ENCODE measurements around the gene CTPS2. TPM values are rescaled to one million over a fixed set of nuclear protein-coding genes. Genes with fewer than 3 reads are reported as not detected.
A peak's percentile ranks its signal among the peaks of the same experiment; 100 is the strongest.

CTPS2 gene
- total RNA-seq, 1 experiment from 2014 or later, result 25.0 TPM

- Histone ChIP-seq H3F3A (ENCODE audit: low read length, unreplicated experiment) (no peaks in the 10 kb centered on the region), H3K9me3 (ENCODE audit: low read length) (no peaks in the 10 kb centered on the region), H3K27me3 (ENCODE audit: low read length) (no peaks in the 10 kb centered on the region), H3K27ac (ENCODE audit: low read length) (peak overlapping the region; percentile 91), H3K4me1 (ENCODE audit: insufficient read depth, low read length) (peaks cover 40% of the 10 kb centered on the region), H2AFZ (ENCODE audit: low read length) (no peak overlapping the region), H3K79me2 (ENCODE audit: low read length) (no peaks in the 10 kb centered on the region), H4K20me1 (ENCODE audit: low read length) (no peaks in the 10 kb centered on the region), H3K4me2 (ENCODE audit: low read length) (peak overlapping the region; percentile 33; the same call in 1 of the 2 replicates), H3K9me2 (replicated peaks; ENCODE audit: low read length) (no peaks in the 10 kb centered on the region), H3K36me3 (ENCODE audit: low read depth, low read length) (peaks cover 15% of the 10 kb centered on the region), H3K4me3 (ENCODE audit: low read length) (no peak overlapping the region), H3K9ac (ENCODE audit: low read length) (peak overlapping the region; percentile 59)
- BruUV-seq (replicated peaks), result TSS peak; percentile 67
- ChIA-PET POLR2A (ENCODE audit: unreplicated experiment) (no interaction called here), CTCF (interaction anchor here (0.6 kb wide), 2 partner anchors 259 to 451 kb away, joined by 3 read pairs; no protein-coding TSS in a partner anchor)
- ATAC-seq, result no peak
- intact Hi-C loops (cut with micrococcal nuclease), result loop anchor here (5.0 to 10.0 kb wide), 2 partner anchors 67 to 115 kb away; no protein-coding TSS in a partner anchor
- no peak for TF ChIP-seq EZH2 (IDR thresholded peaks at IDR 0.05; ENCODE audit: low read length, unreplicated experiment)
- no peak for TF ChIP-seq EZH2phosphoT487 (IDR thresholded peaks at IDR 0.05; ENCODE audit: borderline replicate concordance, low read length)
- TF ChIP-seq CTCF (conservative IDR thresholded peaks at IDR 0.05; ENCODE audit: low read depth, low read length), result no peak
- DNase-seq, result no peak
Measured at GRCh38 chrX:16589826-16590225, 122.6 kb downstream of the CTPS2 start.

- peak overlapping the region; percentile 33; the same call in 1 of the 2 replicates for H3K4me2 ChIP-seq (ENCODE audit: low read length)
- H3K27ac ChIP-seq (ENCODE audit: low read length), result peak overlapping the region; percentile 91
- H3F3A ChIP-seq (ENCODE audit: low read length, unreplicated experiment), result no peaks in the 10 kb centered on the region
- no peaks in the 10 kb centered on the region for H3K27me3 ChIP-seq (ENCODE audit: low read length)
- H4K20me1 ChIP-seq (ENCODE audit: low read length), result no peaks in the 10 kb centered on the region
- TF ChIP-seq EZH2 (IDR thresholded peaks at IDR 0.05; ENCODE audit: low read length, unreplicated experiment) (no peak), EZH2phosphoT487 (IDR thresholded peaks at IDR 0.05; ENCODE audit: borderline replicate concordance, low read length) (no peak), CTCF (conservative IDR thresholded peaks at IDR 0.05; ENCODE audit: low read depth, low read length) (no peak)
- DNase-seq (peak; percentile 79), ATAC-seq (peak; percentile 83)
- no peak overlapping the region for H2AFZ ChIP-seq (ENCODE audit: low read length)
- no peaks in the 10 kb centered on the region for H3K9me3 ChIP-seq (ENCODE audit: low read length)
- H3K9me2 ChIP-seq (replicated peaks; ENCODE audit: low read length), result no peaks in the 10 kb centered on the region
- H3K36me3 ChIP-seq (ENCODE audit: low read depth, low read length), result peaks cover 15% of the 10 kb centered on the region
- ChIA-PET CTCF (interaction anchor here (0.6 kb wide), 2 partner anchors 258 to 450 kb away, joined by 3 read pairs; no protein-coding TSS in a partner anchor), POLR2A (ENCODE audit: unreplicated experiment) (no interaction called here)
- H3K4me3 ChIP-seq (ENCODE audit: low read length), result no peak overlapping the region
- BruUV-seq (replicated peaks), result no TSS peak
- intact Hi-C loops (cut with micrococcal nuclease), result loop anchor here (5.0 to 10.0 kb wide), 2 partner anchors 68 to 114 kb away; no protein-coding TSS in a partner anchor
- peak overlapping the region; percentile 59 for H3K9ac ChIP-seq (ENCODE audit: low read length)
- peaks cover 40% of the 10 kb centered on the region for H3K4me1 ChIP-seq (ENCODE audit: insufficient read depth, low read length)
- no peaks in the 10 kb centered on the region for H3K79me2 ChIP-seq (ENCODE audit: low read length)
Measured at GRCh38 chrX:16589211-16589610, 123.3 kb downstream of the CTPS2 start.

GRCh38 chrX:16588266-16588665 is 124.2 kb downstream of the CTPS2 start:
- TF ChIP-seq CTCF (conservative IDR thresholded peaks at IDR 0.05; ENCODE audit: low read depth, low read length) (no peak), EZH2phosphoT487 (IDR thresholded peaks at IDR 0.05; ENCODE audit: borderline replicate concordance, low read length) (no peak), EZH2 (IDR thresholded peaks at IDR 0.05; ENCODE audit: low read length, unreplicated experiment) (no peak)
- no peaks in the 10 kb centered on the region for H3K9me2 ChIP-seq (replicated peaks; ENCODE audit: low read length)
- BruUV-seq (replicated peaks), result no TSS peak
- no peaks in the 10 kb centered on the region for H3K9me3 ChIP-seq (ENCODE audit: low read length)
- intact Hi-C loops (cut with micrococcal nuclease), result loop anchor here (5.0 to 10.0 kb wide), 2 partner anchors 69 to 113 kb away; no protein-coding TSS in a partner anchor
- CTCF ChIA-PET, result no interaction called here
- H3K9ac ChIP-seq (ENCODE audit: low read length), result no peak overlapping the region
- ATAC-seq (no peak), DNase-seq (no peak)
- H3K79me2 ChIP-seq (ENCODE audit: low read length), result no peaks in the 10 kb centered on the region
- H3K4me1 ChIP-seq (ENCODE audit: insufficient read depth, low read length), result peaks cover 40% of the 10 kb centered on the region
- H3K27me3 ChIP-seq (ENCODE audit: low read length), result no peaks in the 10 kb centered on the region
- POLR2A ChIA-PET (ENCODE audit: unreplicated experiment), result no interaction called here
- no peaks in the 10 kb centered on the region for H4K20me1 ChIP-seq (ENCODE audit: low read length)
- no peak overlapping the region for H3K4me3 ChIP-seq (ENCODE audit: low read length)
- peak overlapping the region; percentile 91 for H3K27ac ChIP-seq (ENCODE audit: low read length)
- H3K4me2 ChIP-seq (ENCODE audit: low read length), result no peak overlapping the region
- peaks cover 15% of the 10 kb centered on the region for H3K36me3 ChIP-seq (ENCODE audit: low read depth, low read length)
- no peak overlapping the region for H2AFZ ChIP-seq (ENCODE audit: low read length)
- H3F3A ChIP-seq (ENCODE audit: low read length, unreplicated experiment), result no peaks in the 10 kb centered on the region
